Measurements from ENCODE around the gene CDC25A.

The CDC25A gene

DNA sequence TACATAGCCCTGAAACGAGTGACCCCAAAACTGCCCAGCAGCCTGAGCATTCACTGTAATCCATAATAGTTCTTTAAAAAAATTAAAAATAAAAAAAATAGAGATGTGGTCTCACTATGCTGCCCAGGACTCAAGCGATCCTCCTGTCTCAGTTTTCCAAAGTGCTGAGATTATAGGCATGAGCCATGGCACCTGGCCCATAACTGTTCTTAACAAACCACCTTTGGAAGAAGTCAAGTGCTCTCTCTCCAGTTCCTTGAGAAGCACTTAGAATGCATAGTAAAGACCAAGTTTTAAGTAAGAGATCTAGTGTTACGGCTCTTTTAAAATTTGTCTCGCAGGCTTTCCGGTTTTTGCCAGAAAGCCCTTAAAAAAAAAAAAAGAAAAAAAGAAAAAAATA lies 8.2 kb downstream of the CDC25A start:
- no peak overlapping the region for H3K4me2 ChIP-seq (ENCODE audit: low read length, poor library complexity, severe bottlenecking)
- H3K9me3 ChIP-seq (ENCODE audit: control insufficient read depth, low read length) = no peaks in the 10 kb centered on the region
- no peak overlapping the region for H3K9ac ChIP-seq (ENCODE audit: low read length)
- no peak overlapping the region for H3K4me3 ChIP-seq (ENCODE audit: insufficient read depth in 1 of 2, low read depth in 1 of 2, low read length in 2 of 2)
- H2BK12ac ChIP-seq (ENCODE audit: low read length in 2 of 2) = no peak overlapping the region
- WGBS = 94% methylated on average over 1 of the region's 5 CpGs
- H3K27ac ChIP-seq (ENCODE audit: low read length, poor library complexity, severe bottlenecking) = no peak overlapping the region
- H3K27me3 ChIP-seq (ENCODE audit: control insufficient read depth in 1 of 2, insufficient read depth in 1 of 2, low read length in 2 of 2) = no peaks in the 10 kb centered on the region
- no peak overlapping the region for H2BK15ac ChIP-seq (ENCODE audit: low read depth, poor library complexity, severe bottlenecking)
- H3K14ac ChIP-seq (ENCODE audit: low read length in 2 of 2) = no peak overlapping the region
- no peak for DNase-seq
- H3K4ac ChIP-seq (ENCODE audit: low read depth in 1 of 2, low read length in 2 of 2) = no peak overlapping the region
- H4K91ac ChIP-seq (ENCODE audit: low read length) = no peak overlapping the region
- no peak overlapping the region for H4K8ac ChIP-seq (ENCODE audit: low read length)
- H3K18ac ChIP-seq (ENCODE audit: low read depth in 1 of 2, low read length in 2 of 2) = no peak overlapping the region
- no peaks in the 10 kb centered on the region for H3K4me1 ChIP-seq (ENCODE audit: control insufficient read depth, insufficient read depth, low read depth, low read length)
- no peak overlapping the region for H2AFZ ChIP-seq (ENCODE audit: low read depth, low read length)
- H3K79me1 ChIP-seq (replicated peaks; ENCODE audit: low read length, poor library complexity, severe bottlenecking) = peaks cover 22% of the 10 kb centered on the region
- no peak overlapping the region for H2BK5ac ChIP-seq (ENCODE audit: low read depth, low read length, poor library complexity, severe bottlenecking)
- no peak overlapping the region for H3K23ac ChIP-seq (ENCODE audit: low read length in 2 of 2)
- no peak overlapping the region for H2AK5ac ChIP-seq (ENCODE audit: low read length, severe bottlenecking)
- no peak overlapping the region for H2BK120ac ChIP-seq (ENCODE audit: low read depth, low read length)
- peaks cover 6 to 72% of the 10 kb centered on the region in 2 experiments for H3K36me3 ChIP-seq (ENCODE audit: control insufficient read depth in 1 of 2, insufficient read depth in 2 of 2, low read depth in 1 of 2, low read length in 2 of 2)

DNA sequence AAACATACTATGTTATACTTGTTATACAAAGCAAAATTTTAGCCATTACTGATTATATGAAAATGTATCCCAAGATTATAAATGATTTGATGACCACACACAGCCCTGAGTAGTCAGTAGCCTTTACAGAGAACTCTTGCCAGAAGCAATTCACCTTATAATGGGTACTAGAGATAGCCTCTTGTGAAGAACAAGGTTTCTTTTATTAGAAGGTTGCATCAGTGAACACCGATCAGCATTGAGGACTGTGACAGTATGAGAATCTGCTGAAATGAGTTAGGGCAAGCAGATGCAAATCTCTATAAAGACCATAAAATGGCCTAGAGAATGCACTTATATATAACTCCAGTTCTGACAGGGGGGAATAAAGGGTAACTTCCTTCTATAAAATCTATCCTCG lies 10.1 kb downstream of the CDC25A start:
- Histone ChIP-seq H3K9me3 (ENCODE audit: control insufficient read depth, low read length) (no peaks in the 10 kb centered on the region), H3K4me3 (ENCODE audit: insufficient read depth in 1 of 2, low read depth in 1 of 2, low read length in 2 of 2) (no peak overlapping the region), H3K9ac (ENCODE audit: low read length) (no peak overlapping the region), H3K4me2 (ENCODE audit: low read length, poor library complexity, severe bottlenecking) (no peak overlapping the region), H4K91ac (ENCODE audit: low read length) (no peak overlapping the region), H3K14ac (ENCODE audit: low read length in 2 of 2) (no peak overlapping the region), H3K4ac (ENCODE audit: low read depth in 1 of 2, low read length in 2 of 2) (no peak overlapping the region), H2BK15ac (ENCODE audit: low read depth, poor library complexity, severe bottlenecking) (no peak overlapping the region), H3K18ac (ENCODE audit: low read depth in 1 of 2, low read length in 2 of 2) (no peak overlapping the region), H3K27ac (ENCODE audit: low read length, poor library complexity, severe bottlenecking) (no peak overlapping the region), H3K79me1 (replicated peaks; ENCODE audit: low read length, poor library complexity, severe bottlenecking) (peaks cover 20% of the 10 kb centered on the region), H3K27me3 (ENCODE audit: control insufficient read depth in 1 of 2, insufficient read depth in 1 of 2, low read length in 2 of 2) (no peaks in the 10 kb centered on the region), H2BK5ac (ENCODE audit: low read depth, low read length, poor library complexity, severe bottlenecking) (no peak overlapping the region), H2BK12ac (ENCODE audit: low read length in 2 of 2) (no peak overlapping the region), H3K36me3 (ENCODE audit: control insufficient read depth in 1 of 2, insufficient read depth in 2 of 2, low read depth in 1 of 2, low read length in 2 of 2) (peaks cover 3 to 76% of the 10 kb centered on the region in 2 experiments), H3K4me1 (ENCODE audit: control insufficient read depth, insufficient read depth, low read depth, low read length) (no peaks in the 10 kb centered on the region), H3K23ac (ENCODE audit: low read length in 2 of 2) (no peak overlapping the region), H2BK120ac (ENCODE audit: low read depth, low read length) (no peak overlapping the region), H2AK5ac (ENCODE audit: low read length, severe bottlenecking) (no peak overlapping the region), H2AFZ (ENCODE audit: low read depth, low read length) (no peak overlapping the region), H4K8ac (ENCODE audit: low read length) (no peak overlapping the region)
- DNase-seq = no peak
- WGBS = 89% methylated on average over 2 of the region's 2 CpGs

DNA sequence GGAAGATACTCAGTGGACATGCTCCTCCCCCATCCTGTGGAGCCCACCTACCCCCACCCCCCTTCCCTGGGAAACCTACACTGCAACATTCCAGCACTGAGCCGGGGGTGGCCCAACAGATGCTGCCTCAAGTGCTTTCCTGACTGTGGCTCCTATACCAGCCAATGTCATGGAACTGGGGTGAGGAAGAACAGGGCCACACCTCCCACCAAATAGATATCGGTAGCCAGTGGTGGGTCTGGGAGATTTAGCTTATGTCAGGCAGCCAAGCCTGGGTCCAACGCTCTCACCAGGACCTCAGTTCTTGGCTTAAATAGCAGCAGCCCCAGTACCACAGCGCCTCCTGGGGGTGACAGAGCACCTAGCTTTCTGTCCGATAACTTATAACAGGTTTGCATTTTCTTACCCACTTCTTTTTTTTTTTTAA lies 30.3 kb downstream of the CDC25A start:
- H2BK12ac ChIP-seq (ENCODE audit: low read length in 2 of 2) = no peak overlapping the region
- H3K36me3 ChIP-seq (ENCODE audit: control insufficient read depth in 1 of 2, insufficient read depth in 2 of 2, low read depth in 1 of 2, low read length in 2 of 2) = peaks cover 29 to 37% of the 10 kb centered on the region in 2 experiments
- no peaks in the 10 kb centered on the region for H3K79me1 ChIP-seq (replicated peaks; ENCODE audit: low read length, poor library complexity, severe bottlenecking)
- no peak overlapping the region for H3K23ac ChIP-seq (ENCODE audit: low read length in 2 of 2)
- H2AFZ ChIP-seq (ENCODE audit: low read depth, low read length) = no peak overlapping the region
- no peak overlapping the region for H2AK5ac ChIP-seq (ENCODE audit: low read length, severe bottlenecking)
- no peak overlapping the region for H2BK15ac ChIP-seq (ENCODE audit: low read depth, poor library complexity, severe bottlenecking)
- peaks cover 6% of the 10 kb centered on the region for H3K4me1 ChIP-seq (ENCODE audit: control insufficient read depth, insufficient read depth, low read depth, low read length)
- H2BK120ac ChIP-seq (ENCODE audit: low read depth, low read length) = no peak overlapping the region
- 67% methylated on average over 4 of the region's 5 CpGs for WGBS
- no peaks in the 10 kb centered on the region for H3K9me3 ChIP-seq (ENCODE audit: control insufficient read depth, low read length)
- H3K4me2 ChIP-seq (ENCODE audit: low read length, poor library complexity, severe bottlenecking) = no peak overlapping the region
- H3K4me3 ChIP-seq (ENCODE audit: insufficient read depth in 1 of 2, low read depth in 1 of 2, low read length in 2 of 2) = no peak overlapping the region
- peak overlapping the region; percentile 16 for H4K8ac ChIP-seq (ENCODE audit: low read length)
- H3K14ac ChIP-seq (ENCODE audit: low read length in 2 of 2) = no peak overlapping the region
- H4K91ac ChIP-seq (ENCODE audit: low read length) = no peak overlapping the region
- no peak overlapping the region for H3K18ac ChIP-seq (ENCODE audit: low read depth in 1 of 2, low read length in 2 of 2)
- peak; percentile 72 for DNase-seq
- H3K27ac ChIP-seq (ENCODE audit: low read length, poor library complexity, severe bottlenecking) = no peak overlapping the region
- H3K9ac ChIP-seq (ENCODE audit: low read length) = no peak overlapping the region
- no peak overlapping the region for H3K4ac ChIP-seq (ENCODE audit: low read depth in 1 of 2, low read length in 2 of 2)
- no peak overlapping the region for H2BK5ac ChIP-seq (ENCODE audit: low read depth, low read length, poor library complexity, severe bottlenecking)
- no peaks in the 10 kb centered on the region for H3K27me3 ChIP-seq (ENCODE audit: control insufficient read depth in 1 of 2, insufficient read depth in 1 of 2, low read length in 2 of 2)

- no peaks in the 10 kb centered on the region for H3K27me3 ChIP-seq (ENCODE audit: control insufficient read depth in 1 of 2, insufficient read depth in 1 of 2, low read length in 2 of 2)
- DNase-seq = no peak
- H2AK5ac ChIP-seq (ENCODE audit: low read length, severe bottlenecking) = no peak overlapping the region
- H4K91ac ChIP-seq (ENCODE audit: low read length) = no peak overlapping the region
- H3K23ac ChIP-seq (ENCODE audit: low read length in 2 of 2) = no peak overlapping the region
- H3K27ac ChIP-seq (ENCODE audit: low read length, poor library complexity, severe bottlenecking) = no peak overlapping the region
- H3K4me1 ChIP-seq (ENCODE audit: control insufficient read depth, insufficient read depth, low read depth, low read length) = peaks cover 6% of the 10 kb centered on the region
- no peaks in the 10 kb centered on the region for H3K9me3 ChIP-seq (ENCODE audit: control insufficient read depth, low read length)
- no peaks in the 10 kb centered on the region for H3K79me1 ChIP-seq (replicated peaks; ENCODE audit: low read length, poor library complexity, severe bottlenecking)
- no peak overlapping the region for H2BK15ac ChIP-seq (ENCODE audit: low read depth, poor library complexity, severe bottlenecking)
- no peak overlapping the region for H3K4ac ChIP-seq (ENCODE audit: low read depth in 1 of 2, low read length in 2 of 2)
- no peak overlapping the region for H2AFZ ChIP-seq (ENCODE audit: low read depth, low read length)
- H2BK5ac ChIP-seq (ENCODE audit: low read depth, low read length, poor library complexity, severe bottlenecking) = no peak overlapping the region
- H3K4me2 ChIP-seq (ENCODE audit: low read length, poor library complexity, severe bottlenecking) = no peak overlapping the region
- no peak overlapping the region for H2BK120ac ChIP-seq (ENCODE audit: low read depth, low read length)
- peaks cover 28 to 35% of the 10 kb centered on the region in 2 experiments for H3K36me3 ChIP-seq (ENCODE audit: control insufficient read depth in 1 of 2, insufficient read depth in 2 of 2, low read depth in 1 of 2, low read length in 2 of 2)
- H3K18ac ChIP-seq (ENCODE audit: low read depth in 1 of 2, low read length in 2 of 2) = no peak overlapping the region
- H3K4me3 ChIP-seq (ENCODE audit: insufficient read depth in 1 of 2, low read depth in 1 of 2, low read length in 2 of 2) = no peak overlapping the region
- H2BK12ac ChIP-seq (ENCODE audit: low read length in 2 of 2) = no peak overlapping the region
- H3K14ac ChIP-seq (ENCODE audit: low read length in 2 of 2) = no peak overlapping the region
- H4K8ac ChIP-seq (ENCODE audit: low read length) = no peak overlapping the region
- H3K9ac ChIP-seq (ENCODE audit: low read length) = no peak overlapping the region
- WGBS = 93% methylated on average over 3 of the region's 5 CpGs
Observed at GRCh38 chr3:48157202-48157840, 30.9 kb downstream of the CDC25A start.
